D721Med (cell line): Measurements from ENCODE around the gene CST7.

ENCODE experiments used
- DNase-seq: peaks from one replicate; pipeline ENCODE4 v3.0.0; 2011; ENCODE audit warnings: low spot score; ENCODE audit not compliant: insufficient read length
- FAIRE-seq: peaks from 2 replicates; lab custom pipeline; 2011; peaks lifted over from hg19 to GRCh38; lab: Jason Lieb, UNC
- TF ChIP-seq, protein P1 (sequence below): IDR thresholded peaks from 2 replicates; pipeline ENCODE4 v1.5.1; 2012; ENCODE audit warnings: mild to moderate bottlenecking, control low read depth; ENCODE audit not compliant: insufficient read depth; ENCODE audit errors: missing control alignments

Gene CST7

DNA sequence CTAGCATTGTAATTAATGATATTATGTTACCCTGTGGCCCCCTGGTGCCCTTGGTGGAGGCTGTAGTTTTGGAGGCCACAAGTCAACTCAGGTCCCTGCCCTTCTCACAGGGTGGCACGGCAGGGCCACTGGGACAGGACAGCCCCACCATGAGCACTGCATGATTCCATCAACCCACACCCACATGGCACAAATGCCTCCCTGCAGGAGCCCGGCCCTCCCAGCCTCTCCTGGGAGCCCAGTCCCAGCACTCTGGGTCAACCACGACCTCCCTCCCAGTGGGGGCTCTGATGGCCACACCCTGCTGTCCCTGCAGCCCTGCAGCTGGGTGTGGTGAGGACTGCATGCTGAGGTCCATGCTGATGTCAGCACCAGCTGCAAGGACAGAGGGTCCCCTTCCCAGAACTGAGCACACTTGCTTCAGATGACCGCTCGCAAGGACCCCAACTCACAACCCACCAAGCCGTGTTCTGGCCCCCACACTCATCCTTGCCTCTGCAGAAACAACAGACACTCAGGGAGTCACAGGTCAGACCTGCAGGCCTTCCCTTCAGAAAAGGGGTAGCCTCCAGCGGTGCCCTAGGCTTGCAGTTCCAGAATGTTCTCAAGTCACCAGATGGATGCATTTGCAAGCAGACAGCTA is 15.7 kb upstream of the CST7 start:
- DNase-seq (no peak), FAIRE-seq (no peak)
- TF ChIP-seq, protein P1, sequence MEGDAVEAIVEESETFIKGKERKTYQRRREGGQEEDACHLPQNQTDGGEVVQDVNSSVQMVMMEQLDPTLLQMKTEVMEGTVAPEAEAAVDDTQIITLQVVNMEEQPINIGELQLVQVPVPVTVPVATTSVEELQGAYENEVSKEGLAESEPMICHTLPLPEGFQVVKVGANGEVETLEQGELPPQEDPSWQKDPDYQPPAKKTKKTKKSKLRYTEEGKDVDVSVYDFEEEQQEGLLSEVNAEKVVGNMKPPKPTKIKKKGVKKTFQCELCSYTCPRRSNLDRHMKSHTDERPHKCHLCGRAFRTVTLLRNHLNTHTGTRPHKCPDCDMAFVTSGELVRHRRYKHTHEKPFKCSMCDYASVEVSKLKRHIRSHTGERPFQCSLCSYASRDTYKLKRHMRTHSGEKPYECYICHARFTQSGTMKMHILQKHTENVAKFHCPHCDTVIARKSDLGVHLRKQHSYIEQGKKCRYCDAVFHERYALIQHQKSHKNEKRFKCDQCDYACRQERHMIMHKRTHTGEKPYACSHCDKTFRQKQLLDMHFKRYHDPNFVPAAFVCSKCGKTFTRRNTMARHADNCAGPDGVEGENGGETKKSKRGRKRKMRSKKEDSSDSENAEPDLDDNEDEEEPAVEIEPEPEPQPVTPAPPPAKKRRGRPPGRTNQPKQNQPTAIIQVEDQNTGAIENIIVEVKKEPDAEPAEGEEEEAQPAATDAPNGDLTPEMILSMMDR = no peak

DNA sequence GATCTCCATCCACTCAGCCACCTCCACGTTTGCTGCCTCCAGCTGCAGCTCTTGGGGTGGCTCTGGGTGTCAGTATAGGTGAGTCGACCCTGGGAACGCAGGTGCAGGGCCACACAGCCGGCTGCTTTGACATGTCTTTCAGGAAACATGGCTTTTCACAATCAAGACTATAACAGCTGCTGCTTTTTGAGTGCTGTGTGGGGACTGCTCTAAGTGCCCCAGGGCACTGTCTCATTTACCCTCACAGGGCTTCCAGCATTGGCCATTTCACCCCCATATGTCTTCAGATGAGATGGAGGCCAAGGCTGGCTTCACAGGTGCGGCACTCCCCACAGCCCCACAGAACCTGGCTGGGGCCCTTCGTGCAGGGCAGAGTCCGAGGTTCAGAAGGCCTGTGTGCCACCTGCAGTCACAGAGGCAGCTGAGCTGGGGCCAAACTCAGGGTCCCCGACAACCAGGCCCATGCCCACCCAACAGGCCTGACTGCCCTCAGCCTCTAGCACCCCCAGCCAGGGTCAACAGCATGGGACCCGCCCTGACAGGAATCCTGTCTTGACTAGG is 14.9 kb upstream of the CST7 start:
- DNase-seq (no peak), FAIRE-seq (no peak)
- TF ChIP-seq, protein P1 = no peak

DNA sequence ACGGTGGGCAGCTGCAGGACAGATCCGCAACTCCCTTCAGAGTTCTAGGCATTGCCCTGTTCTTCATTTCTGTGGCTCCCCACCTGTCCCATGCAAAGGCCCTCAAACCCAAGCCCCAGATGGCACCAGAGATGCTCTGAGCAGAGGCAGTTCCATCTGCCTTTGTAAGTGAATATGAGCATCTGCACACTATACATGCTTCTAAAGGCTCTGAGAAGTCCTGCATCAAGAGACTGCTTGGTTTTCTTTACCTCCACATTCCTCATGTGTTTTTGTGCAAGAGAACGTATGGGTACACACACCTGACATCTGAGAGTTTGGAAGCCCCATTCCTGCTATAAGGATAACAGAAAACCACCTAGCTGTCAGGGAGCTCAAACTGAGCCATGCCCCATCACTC is 14.4 kb upstream of the CST7 start:
- FAIRE-seq = no peak
- TF ChIP-seq, protein P1 = no peak
- no peak for DNase-seq

DNA sequence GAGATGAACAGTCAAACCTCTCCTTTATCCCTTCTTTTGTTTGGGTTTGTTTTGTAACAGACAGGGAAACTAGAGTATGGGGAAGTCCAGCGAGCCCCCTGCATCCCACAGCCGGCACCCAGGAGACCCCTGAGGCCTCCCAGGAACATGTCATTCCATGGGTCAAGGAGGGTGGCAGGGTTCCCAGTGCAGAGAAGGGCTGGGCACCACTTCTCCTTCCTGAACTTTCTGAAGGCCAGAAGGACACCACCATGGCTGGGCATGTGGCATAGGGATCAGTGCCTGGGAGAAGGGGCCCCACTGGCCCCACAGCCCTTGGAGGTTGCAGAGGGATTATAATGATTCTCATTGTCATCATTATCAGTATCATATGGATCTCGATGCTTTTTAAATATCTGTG is 13.9 kb upstream of the CST7 start:
- no peak for FAIRE-seq
- DNase-seq = no peak
- TF ChIP-seq, protein P1 = no peak

DNA sequence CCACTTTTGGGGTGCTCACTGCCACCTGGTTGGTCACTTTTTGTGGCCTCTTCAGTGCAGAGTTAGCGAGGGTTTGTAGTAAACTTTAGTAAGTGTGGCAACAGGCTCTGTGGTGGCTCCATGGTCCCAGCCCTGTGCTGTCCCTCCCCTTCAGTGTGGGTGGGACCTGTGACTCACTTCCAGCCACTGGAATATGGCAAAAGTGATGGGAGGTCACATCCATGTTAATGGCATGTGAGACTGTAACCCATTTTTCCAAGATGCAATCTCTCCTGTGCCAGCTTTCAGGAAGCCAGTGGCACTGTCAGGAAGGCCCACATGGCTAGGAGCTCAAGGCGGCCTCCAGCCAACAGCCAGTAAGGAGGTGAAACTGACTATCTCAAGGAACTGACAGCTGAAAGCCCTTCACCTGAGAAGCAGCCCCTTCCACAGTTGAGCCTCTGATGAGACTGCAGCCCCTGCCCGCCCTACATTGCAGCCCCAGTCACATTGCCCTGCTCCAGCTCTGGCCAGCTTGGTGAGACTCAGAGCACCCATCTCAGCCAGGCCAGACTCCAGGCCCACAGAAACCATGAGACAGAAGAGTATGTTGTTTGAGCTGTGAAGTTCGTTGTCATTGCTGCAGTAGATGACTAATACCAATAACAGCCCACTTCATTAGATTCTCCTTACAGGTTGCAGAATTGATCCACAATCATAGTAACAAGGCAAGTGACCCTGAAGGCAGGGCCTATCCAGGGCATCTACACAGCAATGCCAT is 13.1 kb upstream of the CST7 start:
- FAIRE-seq (no peak), DNase-seq (no peak)
- TF ChIP-seq, protein P1 = no peak

DNA sequence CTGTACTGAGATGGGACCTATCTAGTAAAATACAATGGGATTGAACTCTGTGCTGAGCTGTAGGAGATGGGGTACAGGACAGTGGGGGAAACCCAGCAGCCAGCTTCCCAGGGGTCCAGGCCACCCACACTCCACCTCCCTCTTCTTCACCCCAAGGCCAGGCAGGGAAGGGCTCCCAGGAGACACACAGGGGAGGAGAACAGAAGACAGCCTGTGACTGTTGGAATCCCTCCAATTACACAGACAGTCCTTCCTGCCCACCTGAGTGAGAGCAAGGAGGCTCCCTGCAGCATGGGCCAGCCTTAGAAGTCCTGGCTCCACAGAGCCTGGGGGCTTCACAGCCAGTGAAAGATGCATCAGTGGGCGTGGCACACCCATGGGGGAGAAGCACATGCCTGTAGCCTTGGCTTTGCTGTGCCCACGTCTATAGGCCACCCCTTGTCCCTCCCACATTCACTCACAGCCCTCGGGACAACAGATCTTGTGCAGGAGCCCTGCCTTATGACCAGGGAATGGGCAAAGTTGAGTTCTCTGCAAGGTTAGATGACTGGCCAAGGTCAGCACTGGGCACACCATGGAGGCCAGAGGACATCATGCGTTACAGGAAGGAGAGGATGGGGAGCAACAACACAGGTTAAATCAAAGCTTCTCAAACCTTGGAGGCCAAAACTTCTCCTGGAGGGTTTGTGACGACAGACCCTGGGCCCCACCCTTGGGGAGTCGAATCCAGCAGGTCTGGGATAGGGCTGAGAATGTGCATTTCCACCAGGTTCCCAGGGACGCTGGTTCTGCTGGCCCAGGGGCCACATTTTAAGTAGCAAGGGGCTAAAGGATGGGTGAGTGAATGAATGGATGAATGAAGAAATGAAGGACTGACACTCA is 12.3 kb upstream of the CST7 start:
- TF ChIP-seq, protein P1 = no peak
- no peak for DNase-seq
- no peak for FAIRE-seq
